Small intestine (tissue), 16 donors: ENCODE data around the gene AGA. TPM values are rescaled to one million over a fixed set of nuclear protein-coding genes. Genes with fewer than 3 reads are reported as not detected.

ENCODE experiments used
- DNase-seq, 2 donors: peaks; one replicate each; pipeline versions ENCODE4 v3.0.0 to v3.0.0-alpha.2; 2013
- FAIRE-seq: peaks from 2 replicates; lab custom pipeline; 2012; peaks lifted over from hg19 to GRCh38; lab: Jason Lieb, UNC
- H3K27ac ChIP-seq, 3 donors: one replicate each; pipeline ENCODE4 v1.5.1; 2013; ENCODE audit warnings: low read length in 2 of 3, mild to moderate bottlenecking in 2 of 3, control low read depth in 1 of 3, inconsistent platforms in 1 of 3, low read depth in 1 of 3, moderate library complexity in 1 of 3
- H3K27me3 ChIP-seq, 3 donors: one replicate each; pipeline ENCODE4 v1.6.1; 2013; ENCODE audit warnings: low read length in 3 of 3, inconsistent platforms in 1 of 3; ENCODE audit not compliant: control insufficient read depth in 3 of 3, insufficient read depth in 3 of 3
- H3K36me3 ChIP-seq, 3 donors: one replicate each; pipeline ENCODE4 v1.6.1; 2013; ENCODE audit warnings: low read length in 3 of 3, inconsistent platforms in 1 of 3, low read depth in 1 of 3, mild to moderate bottlenecking in 1 of 3, moderate library complexity in 1 of 3; ENCODE audit not compliant: control insufficient read depth in 3 of 3, insufficient read depth in 2 of 3
- H3K4me1 ChIP-seq, 3 donors: one replicate each; pipeline ENCODE4 v1.6.1; 2013; ENCODE audit warnings: low read length in 2 of 3, inconsistent platforms in 1 of 3, low read depth in 1 of 3, mild to moderate bottlenecking in 1 of 3, moderate library complexity in 1 of 3; ENCODE audit not compliant: control insufficient read depth in 3 of 3, insufficient read depth in 2 of 3
- H3K4me3 ChIP-seq, 3 donors: one replicate each; pipeline ENCODE4 v1.5.1; 2013; ENCODE audit warnings: low read length in 3 of 3, control low read depth in 1 of 3, inconsistent platforms in 1 of 3, low read depth in 1 of 3, mild to moderate bottlenecking in 1 of 3, moderate library complexity in 1 of 3
- H3K9me3 ChIP-seq, 2 donors: one replicate each; pipeline ENCODE4 v1.6.1; 2013; ENCODE audit warnings: low read depth in 1 of 2, low read length in 1 of 2; ENCODE audit not compliant: control insufficient read depth in 2 of 2, insufficient read depth in 1 of 2
- WGBS, 3 donors: extraction: QIAGEN DNeasy Blood & Tissue Kit; methylation state at CpG; one replicate each; pipeline ENCODE4 v1.1.7; 2013; 5-methylcytosine and 5-hydroxymethylcytosine counted together
- long read RNA-seq, 10 donors: transcript quantifications; one replicate each; lab custom pipeline, GENCODE V29; 2026
- polyA plus RNA-seq, 4 donors: library from polyadenylated mRNA; stranded (reverse) in 3 of 4; unstranded in 1 of 4; fragments of 200-250 nt in 3 of 4; fragments of 120-200 nt in 1 of 4; gene quantifications; one replicate each; pipeline versions ENCODE4 v1.2.1 to v1.2.3, GENCODE V29; 2013
- donor health status: healthy with polysubstance abuse.
- donor health status: control.
- donor health status: control.
- donor health status: Bipolar disorder and iron deficiency.
- donor health status: healthy.

Gene AGA
- 10 to 100 TPM in 1 of 4 donors, 1 to 10 TPM in 3; 6.0 to 32.2 (median 8.7) TPM for polyA plus RNA-seq
- long read RNA-seq, donor 1, transcript AGA-201 (9 exons, 2,107 nt) = major isoform, 18 of 18 reads
- long read RNA-seq, donor 1, partial matches to known transcripts = 0 of 18 reads
- long read RNA-seq, donor 1, other reads (novel, unspliced or antisense) = 0 of 18 reads
- long read RNA-seq, donor 2, transcript AGA-201 (9 exons, 2,107 nt) = major isoform, 9 of 9 reads
- long read RNA-seq, donor 2, partial matches to known transcripts = 0 of 9 reads
- long read RNA-seq, donor 2, other reads (novel, unspliced or antisense) = 0 of 9 reads
- long read RNA-seq, donor 3, partial matches to known transcripts = 7 of 11 reads
- long read RNA-seq, donor 3, other reads (novel, unspliced or antisense) = 0 of 11 reads
- long read RNA-seq, donor 4 = 0 reads
- long read RNA-seq, donor 5, partial matches to known transcripts = 0 of 2 reads
- long read RNA-seq, donor 5, other reads (novel, unspliced or antisense) = 0 of 2 reads
- long read RNA-seq, donor 6, transcript AGA-201 (9 exons, 2,107 nt) = major isoform, 7 of 8 reads
- long read RNA-seq, donor 6, partial matches to known transcripts = 0 of 8 reads
- long read RNA-seq, donor 6, other reads (novel, unspliced or antisense) = 0 of 8 reads
- long read RNA-seq, donor 7, partial matches to known transcripts = 5 of 5 reads
- long read RNA-seq, donor 7, other reads (novel, unspliced or antisense) = 0 of 5 reads
- long read RNA-seq, donor 8, partial matches to known transcripts = 0 of 1 reads
- long read RNA-seq, donor 8, other reads (novel, unspliced or antisense) = 0 of 1 reads
- long read RNA-seq, donor 9, partial matches to known transcripts = 0 of 3 reads
- long read RNA-seq, donor 9, other reads (novel, unspliced or antisense) = 0 of 3 reads
- long read RNA-seq, donor 10, transcript AGA-201 (9 exons, 2,107 nt) = major isoform, 9 of 10 reads
- long read RNA-seq, donor 10, partial matches to known transcripts = 0 of 10 reads
- long read RNA-seq, donor 10, other reads (novel, unspliced or antisense) = 0 of 10 reads

- peak within 1 kb of the TSS; percentile 75 to 96 (median 95) for H3K27ac ChIP-seq
- peaks cover 0 to 3% (median 0%) of the 10 kb centered on the region in 3 donors for H3K4me1 ChIP-seq
- no peaks in the 10 kb centered on the region for H3K9me3 ChIP-seq
- peak; percentile 97 to 98 for DNase-seq
- H3K27me3 ChIP-seq = no peaks in the 10 kb centered on the region
- FAIRE-seq = no peak
- peak within 1 kb of the TSS; percentile 31 to 84 (median 66) for H3K4me3 ChIP-seq
- H3K36me3 ChIP-seq = peaks cover 0 to 2% (median 0%) of the 10 kb centered on the region in 3 donors
- WGBS, 3 donors = 0 to 1% (median 0%) methylated on average over 48 to 60 of the region's 60 CpGs
These were observed at the start of gene AGA for GRCh38 chr4:177441803-177442622. TSS of gene AGA (minus strand) at chr4:177442437. CDS start at chr4:177442375, 62 bp downstream.

- Histone ChIP-seq H3K4me1 (no peaks in the 10 kb centered on the region), H3K4me3 (no peak overlapping the region), H3K27ac (no peak overlapping the region), H3K9me3 (no peaks in the 10 kb centered on the region), H3K27me3 (no peaks in the 10 kb centered on the region), H3K36me3 (no peaks in the 10 kb centered on the region)
- WGBS, 3 donors = 85 to 96% (median 91%) methylated on average over 5 of the region's 5 CpGs
- DNase-seq (no peak), FAIRE-seq (no peak)
These were observed 49.8 kb upstream of the AGA start for GRCh38 chr4:177492022-177492421.

- no peaks in the 10 kb centered on the region for H3K36me3 ChIP-seq
- WGBS, 3 donors = 52 to 64% (median 59%) methylated on average over 2 of the region's 2 CpGs
These were observed 48.5 kb upstream of the AGA start for GRCh38 chr4:177490769-177491168.

GRCh38 chr4:177489471-177490246, 47.4 kb upstream of the AGA start:
- Histone ChIP-seq H3K9me3 (no peaks in the 10 kb centered on the region), H3K36me3 (no peaks in the 10 kb centered on the region), H3K4me3 (no peak overlapping the region), H3K27ac (no peak overlapping the region), H3K27me3 (no peaks in the 10 kb centered on the region), H3K4me1 (no peaks in the 10 kb centered on the region)
- 75 to 94% (median 82%) methylated on average over 1 of the region's 1 CpG for WGBS, 3 donors
- FAIRE-seq = no peak
- no peak for DNase-seq

More at GRCh38 chr4:177490769-177491168, 48.5 kb upstream of the AGA start:
- Histone ChIP-seq H3K4me3 (no peak overlapping the region), H3K27ac (no peak overlapping the region), H3K4me1 (no peaks in the 10 kb centered on the region), H3K9me3 (no peaks in the 10 kb centered on the region), H3K27me3 (no peaks in the 10 kb centered on the region)
- FAIRE-seq (no peak), DNase-seq (no peak)

GRCh38 chr4:177487977-177488376, 45.7 kb upstream of the AGA start:
- no peak for DNase-seq
- H3K9me3 ChIP-seq = no peaks in the 10 kb centered on the region
- 75 to 89% (median 75%) methylated on average over 1 of the region's 1 CpG for WGBS, 3 donors
- FAIRE-seq = no peak
- H3K27me3 ChIP-seq = no peaks in the 10 kb centered on the region
- H3K4me3 ChIP-seq = no peak overlapping the region
- H3K27ac ChIP-seq = no peak overlapping the region
- H3K4me1 ChIP-seq = no peaks in the 10 kb centered on the region
- no peaks in the 10 kb centered on the region for H3K36me3 ChIP-seq

GRCh38 chr4:177485528-177485927, 43.3 kb upstream of the AGA start:
- DNase-seq = no peak
- Histone ChIP-seq H3K27ac (no peak overlapping the region), H3K4me3 (no peak overlapping the region), H3K4me1 (no peaks in the 10 kb centered on the region), H3K27me3 (no peaks in the 10 kb centered on the region), H3K36me3 (no peaks in the 10 kb centered on the region), H3K9me3 (no peaks in the 10 kb centered on the region)
- 85 to 87% (median 85%) methylated on average over 1 of the region's 1 CpG for WGBS, 3 donors
- FAIRE-seq = no peak

GRCh38 chr4:177484613-177485021, 42.4 kb upstream of the AGA start:
- DNase-seq (no peak), FAIRE-seq (no peak)
- Histone ChIP-seq H3K36me3 (no peaks in the 10 kb centered on the region), H3K4me3 (no peak overlapping the region), H3K9me3 (no peaks in the 10 kb centered on the region), H3K27me3 (no peaks in the 10 kb centered on the region), H3K27ac (no peak overlapping the region), H3K4me1 (no peaks in the 10 kb centered on the region)
- WGBS, 3 donors = 58 to 69% (median 69%) methylated on average over 1 of the region's 1 CpG
